Heart left ventricle (tissue), 16 donors: ENCODE results near the gene COL20A1. TPM values are rescaled to one million over a fixed set of nuclear protein-coding genes. Genes with fewer than 3 reads are reported as not detected.

Experiments
- ATAC-seq, 4 donors: fragments of 200-7000 bp; cut with Tn5 transposase; one replicate each; pipeline ENCODE4 v1.9.1; 2020 to 2022; ENCODE audit warnings: moderate library complexity in 4 of 4, mild to moderate bottlenecking in 3 of 4, moderate number of reproducible peaks in 1 of 4
- DNase-seq, 5 donors: peaks; one replicate each; pipeline ENCODE4 v3.0.0-alpha.2; 2020
- H3K27ac ChIP-seq, 12 donors: fragments of 200-600 bp; sonication (generic) in 4 of 12; one replicate each; pipeline versions ENCODE4 v1.5.0 to v1.8.0; 2016 to 2022; ENCODE audit warnings: mild to moderate bottlenecking in 2 of 12
- H3K27me3 ChIP-seq, 9 donors: fragments of 200-600 bp; sonication (generic) in 2 of 9; one replicate each; pipeline versions ENCODE4 v1.5.1 to v1.8.0; 2016 to 2022; ENCODE audit warnings: mild to moderate bottlenecking in 3 of 9
- H3K36me3 ChIP-seq, 9 donors: fragments of 200-600 bp; sonication (generic) in 2 of 9; one replicate each; pipeline versions ENCODE4 v1.5.0 to v1.8.0; 2018 to 2022; ENCODE audit warnings: mild to moderate bottlenecking in 2 of 9
- H3K4me1 ChIP-seq, 12 donors: fragments of 200-600 bp; sonication (generic) in 4 of 12; one replicate each; pipeline versions ENCODE4 v1.5.0 to v1.8.0; 2016 to 2022; ENCODE audit warnings: mild to moderate bottlenecking in 3 of 12
- H3K4me3 ChIP-seq, 12 donors: fragments of 200-600 bp; sonication (generic) in 4 of 12; one replicate each; pipeline versions ENCODE4 v1.5.0 to v1.8.0; 2017 to 2022; ENCODE audit warnings: mild to moderate bottlenecking in 9 of 12, moderate library complexity in 4 of 12
- H3K9me3 ChIP-seq, 12 donors: fragments of 200-600 bp; sonication (generic) in 4 of 12; one replicate each; pipeline versions ENCODE4 v1.5.0 to v1.8.0; 2016 to 2022; ENCODE audit warnings: mild to moderate bottlenecking in 1 of 12
- POLR2A ChIP-seq, 2 donors: fragments of 450-650 bp; IDR thresholded peaks; one replicate each; pipeline ENCODE4 v1.6.1; 2017; ENCODE audit warnings: antibody characterized with exemption in 2 of 2, mild to moderate bottlenecking in 2 of 2, moderate library complexity in 2 of 2
- WGBS, 4 donors: extraction: QIAGEN DNeasy Blood & Tissue Kit in 2 of 4; methylation state at CpG; one replicate each; pipeline versions ENCODE4 v1.1.5 to v1.1.7; 2013 to 2018; 5-methylcytosine and 5-hydroxymethylcytosine counted together
- intact Hi-C, 10 donors: fragments of 100-400 bp; cut with DNase I; formaldehyde crosslinking; loops; one replicate each; pipeline versions ENCODE4 v1.11.1 to v1.14.2; 2022
- polyA plus RNA-seq, 2 donors: library from polyadenylated mRNA; stranded (reverse); fragments of 200-250 nt; gene quantifications; one replicate each; pipeline ENCODE4 v1.2.3, GENCODE V29; 2013
- total RNA-seq, 9 donors: library from RNA; depleted of rRNA in 2 of 9; stranded (reverse); fragments of >200 nt in 2 of 9; fragmentation: NEBNext Ultra II Directional in 3 of 9; extraction: Animal tissue kit (Norgen Biotek cat#: 25700) in 3 of 9; gene quantifications; one replicate each; pipeline versions ENCODE4 v1.1.0 to v1.2.4, GENCODE V29; 2016 to 2023
- TF ChIP-seq, protein P1 (sequence below), 12 donors: fragments of 200-600 bp; sonication (generic) in 4 of 12; IDR thresholded peaks; one replicate each; pipeline versions ENCODE4 v1.5.0 to v1.8.0; 2018 to 2022; ENCODE audit warnings: antibody characterized with exemption in 12 of 12, mild to moderate bottlenecking in 5 of 12
- donor health status: ischemic (EF 13 %, LVEDD 7.1; RV severe dilation, severe dysfunction).
- donor health status: healthy with polysubstance abuse.
- donor health status: DM: no; HTN: yes; CAD: no.
- donor health status: DM: no; HTN: no; CAD: no.
- donor health status: ischemic (EF 25% LVEDD 6.9; RV normal size, moderate dysfunction).
- donor health status: ischemic (EF 25% LVEDD 5.7; RV mildly dilated, moderate dysfunction).
- donor health status: healthy.
- donor health status: DM: yes; HTN: yes; CAD: no.
- donor health status: ischemic (EF 35%, LVEDD 5.7; RV mildly dilated, moderate dysfunction).
- donor health status: nonischemic (EF 11% LVEDD 7.7; RV severe dilation, severe dysfunction).
- donor health status: DM: yes; HTN: yes; CAD: no.
- donor health status: PGD.
- donor health status: ischemic (EF 29% LVEDD 5.4; RV normal size, mild dysfunction).
- donor health status: nonischemic (EF 23%, LVEDD 6.1; RV moderate dilation, normal function).

COL20A1 gene
- total and polyA plus RNA-seq, 11 donors: not detected

DNA sequence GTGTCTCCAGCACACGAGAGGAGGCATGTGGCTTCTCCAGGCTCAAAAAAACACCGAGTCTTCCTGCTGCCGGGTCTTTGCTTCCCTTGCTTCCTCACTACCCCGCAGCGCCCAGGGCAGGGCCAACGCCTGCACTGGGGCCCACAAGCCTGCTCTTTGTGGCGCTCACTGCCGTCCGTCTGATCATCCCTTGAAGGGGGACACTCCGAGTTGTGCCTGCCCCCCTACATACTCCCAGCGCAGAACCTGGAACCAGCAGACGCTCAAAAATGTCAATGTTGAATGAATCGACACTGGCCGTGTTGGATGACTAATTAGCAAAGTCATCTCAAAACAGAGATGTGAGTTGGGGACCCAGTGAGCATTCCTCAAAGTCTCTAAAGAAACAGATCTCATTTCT is 28.5 kb upstream of the COL20A1 start:
- intact Hi-C loops: no loop called here

DNA sequence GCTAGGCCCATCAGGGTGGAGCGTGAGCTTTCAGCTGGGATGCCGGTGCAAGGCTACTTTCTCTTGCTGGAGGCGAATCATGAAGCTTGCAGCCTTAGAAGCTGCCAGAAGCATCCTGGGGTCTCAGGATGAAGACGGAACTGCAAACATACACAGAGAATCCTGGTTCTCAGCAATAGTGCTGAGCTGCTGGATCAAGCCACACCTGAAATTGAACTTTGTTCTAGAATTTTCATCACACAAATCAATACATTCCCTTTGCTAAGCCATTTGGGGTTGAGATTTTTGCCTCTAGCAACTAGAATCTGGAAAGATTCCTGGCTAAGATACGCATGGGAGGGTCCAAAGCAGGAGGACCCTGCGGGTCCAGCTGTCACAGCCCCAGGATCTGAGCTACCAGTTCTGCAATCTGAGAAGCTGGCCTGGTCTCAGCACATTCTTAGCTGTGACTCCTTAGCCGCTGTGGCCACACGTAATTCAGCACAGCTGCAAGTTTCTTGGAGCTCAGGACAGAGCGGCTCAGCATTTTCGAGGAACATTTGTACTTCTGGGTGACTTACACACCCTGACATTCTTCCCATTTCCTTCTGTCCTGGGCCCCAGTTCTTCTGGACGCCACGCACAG is 27.0 kb upstream of the COL20A1 start:
- H3K27me3 ChIP-seq: peaks cover 0 to 55% (median 19%) of the 10 kb centered on the region in 9 donors
- WGBS, 4 donors: 70 to 75% (median 73%) methylated on average over 12 of the region's 12 CpGs
- ATAC-seq: no peak

More for the DNA sequence above, 28.5 kb upstream of the COL20A1 start:
- Histone ChIP-seq H3K36me3 (no peaks in the 10 kb centered on the region), H3K9me3 (no peaks in the 10 kb centered on the region), H3K4me3 (no peak overlapping the region), H3K27ac (no peak overlapping the region), H3K27me3 (peaks cover 7 to 70% (median 21%) of the 10 kb centered on the region in 9 donors), H3K4me1 (no peaks in the 10 kb centered on the region)
- TF ChIP-seq POLR2A (IDR thresholded peaks at IDR 0.05): no peak
- TF ChIP-seq, protein P1, sequence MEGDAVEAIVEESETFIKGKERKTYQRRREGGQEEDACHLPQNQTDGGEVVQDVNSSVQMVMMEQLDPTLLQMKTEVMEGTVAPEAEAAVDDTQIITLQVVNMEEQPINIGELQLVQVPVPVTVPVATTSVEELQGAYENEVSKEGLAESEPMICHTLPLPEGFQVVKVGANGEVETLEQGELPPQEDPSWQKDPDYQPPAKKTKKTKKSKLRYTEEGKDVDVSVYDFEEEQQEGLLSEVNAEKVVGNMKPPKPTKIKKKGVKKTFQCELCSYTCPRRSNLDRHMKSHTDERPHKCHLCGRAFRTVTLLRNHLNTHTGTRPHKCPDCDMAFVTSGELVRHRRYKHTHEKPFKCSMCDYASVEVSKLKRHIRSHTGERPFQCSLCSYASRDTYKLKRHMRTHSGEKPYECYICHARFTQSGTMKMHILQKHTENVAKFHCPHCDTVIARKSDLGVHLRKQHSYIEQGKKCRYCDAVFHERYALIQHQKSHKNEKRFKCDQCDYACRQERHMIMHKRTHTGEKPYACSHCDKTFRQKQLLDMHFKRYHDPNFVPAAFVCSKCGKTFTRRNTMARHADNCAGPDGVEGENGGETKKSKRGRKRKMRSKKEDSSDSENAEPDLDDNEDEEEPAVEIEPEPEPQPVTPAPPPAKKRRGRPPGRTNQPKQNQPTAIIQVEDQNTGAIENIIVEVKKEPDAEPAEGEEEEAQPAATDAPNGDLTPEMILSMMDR (IDR thresholded peaks at IDR 0.05): no peak
- ATAC-seq: no peak
- no peak for DNase-seq
- 48 to 56% (median 50%) methylated on average over 14 of the region's 14 CpGs for WGBS, 4 donors

DNA sequence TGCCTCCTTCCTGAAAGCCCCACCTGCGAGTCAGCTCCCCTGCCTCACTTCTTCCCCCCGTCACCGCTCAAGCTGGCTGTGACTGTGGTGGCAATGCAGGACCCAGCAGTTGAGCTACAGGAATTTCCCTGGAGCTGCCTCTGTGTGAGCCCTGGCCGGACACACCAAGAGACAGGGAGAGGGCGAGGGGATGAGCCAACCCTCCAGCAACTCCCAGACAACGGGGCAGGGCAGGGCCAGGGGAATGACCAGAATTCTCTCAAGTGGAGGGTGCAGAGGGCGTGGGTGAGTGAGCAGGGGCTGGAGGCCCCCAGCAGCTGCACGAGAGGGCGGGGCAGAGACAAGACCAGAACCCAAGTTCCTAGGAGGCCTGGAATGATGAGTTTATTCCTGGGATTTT is 25.3 kb upstream of the COL20A1 start:
- H3K36me3 ChIP-seq: no peaks in the 10 kb centered on the region
- no peak overlapping the region for H3K4me3 ChIP-seq
- no peaks in the 10 kb centered on the region for H3K9me3 ChIP-seq
- H3K27ac ChIP-seq: no peak overlapping the region
- H3K27me3 ChIP-seq: peaks cover 0 to 40% (median 19%) of the 10 kb centered on the region in 9 donors
- ATAC-seq (no peak), DNase-seq (no peak)
- WGBS, 4 donors: 52 to 68% (median 56%) methylated on average over 4 to 9 of the region's 9 CpGs
- peaks cover 0 to 7% (median 5%) of the 10 kb centered on the region in 12 donors for H3K4me1 ChIP-seq
- TF ChIP-seq, protein P1 (IDR thresholded peaks at IDR 0.05): no peak
- TF ChIP-seq POLR2A (IDR thresholded peaks at IDR 0.05): no peak
- intact Hi-C loops: no loop called here

More for the DNA sequence above, 27.0 kb upstream of the COL20A1 start:
- Histone ChIP-seq H3K4me1 (no peaks in the 10 kb centered on the region), H3K4me3 (no peak overlapping the region), H3K9me3 (no peaks in the 10 kb centered on the region), H3K36me3 (no peaks in the 10 kb centered on the region), H3K27ac (no peak overlapping the region)
- intact Hi-C loops: no loop called here
- no peak for DNase-seq
- no peak for TF ChIP-seq POLR2A (IDR thresholded peaks at IDR 0.05)
- TF ChIP-seq, protein P1 (IDR thresholded peaks at IDR 0.05): no peak

DNA sequence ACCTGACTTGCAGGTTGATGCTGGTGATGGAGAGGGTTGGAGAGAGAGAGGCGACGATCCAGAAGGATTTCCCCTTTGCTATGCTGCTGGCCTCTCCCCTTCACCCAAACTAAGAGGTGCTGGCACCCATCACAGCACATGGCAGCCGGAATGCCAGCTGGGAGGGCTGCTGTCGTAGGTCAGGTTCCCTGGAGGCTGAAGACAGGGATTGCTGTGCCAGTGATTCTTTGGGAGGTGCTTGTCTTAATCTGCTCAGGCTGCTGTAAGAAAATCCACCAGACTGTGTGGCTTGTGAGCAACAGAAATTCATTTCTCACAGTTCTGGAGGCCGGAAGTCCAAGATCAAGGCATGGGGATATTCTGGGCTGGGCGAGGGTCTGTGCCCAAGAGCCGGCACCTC is 24.7 kb upstream of the COL20A1 start:
- ATAC-seq: no peak

More for the DNA sequence above, 24.7 kb upstream of the COL20A1 start:
- Histone ChIP-seq H3K9me3 (no peaks in the 10 kb centered on the region), H3K4me3 (no peak overlapping the region), H3K4me1 (peaks cover 1 to 9% (median 5%) of the 10 kb centered on the region in 12 donors), H3K27me3 (peaks cover 0 to 35% (median 15%) of the 10 kb centered on the region in 9 donors), H3K27ac (no peak overlapping the region), H3K36me3 (no peaks in the 10 kb centered on the region)
- no peak for TF ChIP-seq POLR2A (IDR thresholded peaks at IDR 0.05)
- TF ChIP-seq, protein P1 (IDR thresholded peaks at IDR 0.05): no peak
- DNase-seq: no peak
- intact Hi-C loops: no loop called here
- 61 to 75% (median 70%) methylated on average over 4 to 7 of the region's 7 CpGs for WGBS, 4 donors
